ENCODE measurements around the gene ARSG.

DNA sequence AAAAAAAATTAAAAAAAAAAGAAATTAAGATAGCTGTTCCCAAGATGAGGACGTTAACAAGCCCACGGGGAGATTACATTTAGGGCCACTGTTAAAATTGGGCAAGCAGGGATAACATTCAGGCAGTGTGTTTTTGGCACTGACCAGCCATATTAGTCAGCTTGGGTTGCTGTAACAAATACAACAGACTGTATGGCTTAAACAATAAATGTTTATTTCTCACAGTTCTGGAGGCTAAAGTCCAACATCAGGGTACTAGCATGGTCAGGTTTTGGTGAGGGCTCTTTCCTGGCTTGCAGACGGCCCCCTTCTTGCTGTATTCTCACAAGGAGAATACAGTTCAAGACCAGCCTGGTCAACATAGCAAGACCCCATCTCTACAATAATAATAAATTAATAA, 31.3 kb downstream of the ARSG start:
- TF ChIP-seq, protein P1, sequence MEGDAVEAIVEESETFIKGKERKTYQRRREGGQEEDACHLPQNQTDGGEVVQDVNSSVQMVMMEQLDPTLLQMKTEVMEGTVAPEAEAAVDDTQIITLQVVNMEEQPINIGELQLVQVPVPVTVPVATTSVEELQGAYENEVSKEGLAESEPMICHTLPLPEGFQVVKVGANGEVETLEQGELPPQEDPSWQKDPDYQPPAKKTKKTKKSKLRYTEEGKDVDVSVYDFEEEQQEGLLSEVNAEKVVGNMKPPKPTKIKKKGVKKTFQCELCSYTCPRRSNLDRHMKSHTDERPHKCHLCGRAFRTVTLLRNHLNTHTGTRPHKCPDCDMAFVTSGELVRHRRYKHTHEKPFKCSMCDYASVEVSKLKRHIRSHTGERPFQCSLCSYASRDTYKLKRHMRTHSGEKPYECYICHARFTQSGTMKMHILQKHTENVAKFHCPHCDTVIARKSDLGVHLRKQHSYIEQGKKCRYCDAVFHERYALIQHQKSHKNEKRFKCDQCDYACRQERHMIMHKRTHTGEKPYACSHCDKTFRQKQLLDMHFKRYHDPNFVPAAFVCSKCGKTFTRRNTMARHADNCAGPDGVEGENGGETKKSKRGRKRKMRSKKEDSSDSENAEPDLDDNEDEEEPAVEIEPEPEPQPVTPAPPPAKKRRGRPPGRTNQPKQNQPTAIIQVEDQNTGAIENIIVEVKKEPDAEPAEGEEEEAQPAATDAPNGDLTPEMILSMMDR (optimal IDR thresholded peaks at IDR 0.05 in 1 of 3, IDR thresholded peaks at IDR 0.05 in 1 of 3, conservative IDR thresholded peaks at IDR 0.05 in 1 of 3; ENCODE audit: extremely low read depth in 1 of 3, insufficient read depth in 2 of 3, low read length in 3 of 3): no peak
- no peak for TF ChIP-seq EZH2 (IDR thresholded peaks at IDR 0.05; ENCODE audit: low read length)
